GM21381 (cell line): Measurements from ENCODE around the gene MLF2.
"Not testable (repeated sequence)": the region's sequence is repeated elsewhere in the genome, so short reads cannot be mapped to it uniquely, and the experiment has no call there.

Source experiments
- ATAC-seq: cut with Tn5 transposase; IDR thresholded peaks from one replicate; pipeline ENCODE4 v1.9.1; 2021; ENCODE audit warnings: mild to moderate bottlenecking, moderate library complexity; ENCODE audit not compliant: unreplicated experiment

MLF2 gene

DNA sequence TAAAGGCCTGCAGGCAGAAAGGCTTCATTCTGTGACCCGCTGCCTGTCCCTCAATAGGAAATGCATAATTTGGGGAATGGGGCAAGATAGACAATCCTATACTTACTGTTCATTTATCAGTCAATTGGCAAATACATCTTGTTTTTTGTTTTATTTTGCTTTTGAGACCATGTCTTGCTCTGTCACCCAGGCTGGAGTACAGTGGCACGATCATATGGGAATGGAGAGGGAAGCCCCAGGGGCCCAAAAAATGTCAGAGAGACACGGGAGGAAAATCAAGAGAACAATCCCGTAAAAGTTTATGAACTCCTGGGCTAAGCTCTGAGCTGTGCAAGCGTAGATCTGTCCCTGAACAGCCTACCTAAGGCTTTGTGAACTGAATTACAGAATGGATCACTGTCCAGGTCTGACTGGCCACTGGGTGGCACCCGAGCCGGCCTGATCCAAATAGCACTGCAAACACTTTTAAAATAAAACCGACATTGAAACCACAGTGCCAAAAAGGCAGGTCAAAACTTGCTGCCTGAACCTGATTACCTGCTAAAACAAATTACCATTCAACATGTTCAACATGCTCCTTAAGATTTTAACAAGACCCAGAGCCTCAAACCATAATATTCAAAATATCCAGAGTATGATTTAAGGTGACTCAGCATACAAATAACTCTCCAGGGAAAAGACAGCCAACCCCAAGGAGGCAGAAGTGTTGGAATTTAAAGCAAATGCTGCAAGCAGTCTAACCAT, 17.3 kb downstream of the MLF2 start:
- no peak for ATAC-seq

DNA sequence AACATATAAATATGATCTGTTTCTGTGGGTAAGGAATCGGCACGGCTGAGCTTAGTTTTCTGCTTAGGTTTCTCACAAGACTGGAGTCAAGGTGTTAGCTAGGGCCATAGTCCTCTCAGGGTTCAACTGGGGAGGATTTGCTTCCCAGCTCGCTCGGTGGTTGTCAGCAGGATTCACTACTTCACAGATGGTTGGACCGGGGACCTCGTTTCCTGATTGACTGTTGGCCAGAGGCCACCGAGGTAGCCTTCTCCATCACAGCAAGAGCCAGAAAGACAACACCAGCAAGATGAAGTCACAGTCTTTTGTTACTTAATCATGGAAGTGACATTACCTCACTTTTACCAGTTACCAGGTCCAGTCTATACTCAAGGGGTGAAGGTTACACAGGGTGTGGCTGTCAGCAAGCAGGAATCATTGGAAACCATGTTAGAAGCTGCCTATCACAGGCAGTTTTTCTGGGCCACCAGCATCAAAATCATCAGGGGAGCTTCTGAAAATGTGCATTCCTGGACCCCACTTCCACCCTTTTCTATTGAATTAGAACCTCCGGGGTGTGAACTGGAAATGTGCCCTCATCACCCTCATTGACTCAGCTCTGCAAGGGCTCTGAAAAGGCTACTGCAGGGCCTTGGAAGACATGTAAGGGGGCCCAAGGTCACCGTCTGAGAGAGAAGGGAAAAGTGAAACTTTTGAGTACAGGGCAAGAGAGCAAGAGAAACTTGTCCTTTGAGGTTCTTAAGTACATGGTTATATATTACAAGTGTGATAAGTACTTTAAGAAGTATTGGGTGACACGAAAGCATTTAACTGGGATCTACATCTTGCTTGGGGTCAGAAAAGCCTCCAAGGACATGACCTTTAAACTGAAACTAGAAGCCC, 18.2 kb downstream of the MLF2 start:
- ATAC-seq = no peak

DNA sequence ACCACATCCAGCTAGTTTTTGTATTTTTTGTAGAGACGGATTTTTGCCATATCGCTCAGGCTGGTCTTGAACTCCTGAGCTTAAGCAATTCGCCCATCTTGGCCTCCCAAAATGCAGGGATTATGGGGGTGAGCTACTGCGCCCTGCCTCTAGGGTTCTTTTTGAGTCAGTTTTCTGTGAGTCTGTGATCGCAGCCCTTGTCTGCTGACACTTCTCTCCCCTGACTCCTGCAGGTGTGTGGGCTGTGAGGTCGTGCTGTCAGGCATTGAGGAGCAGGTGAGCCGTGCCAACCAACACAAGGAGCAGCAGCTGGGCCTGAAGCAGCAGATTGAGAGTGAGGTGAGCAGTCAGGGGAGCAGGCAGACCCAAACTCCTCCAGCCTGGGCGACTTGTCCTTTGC, 22.8 kb downstream of the MLF2 start:
- no peak for ATAC-seq

DNA sequence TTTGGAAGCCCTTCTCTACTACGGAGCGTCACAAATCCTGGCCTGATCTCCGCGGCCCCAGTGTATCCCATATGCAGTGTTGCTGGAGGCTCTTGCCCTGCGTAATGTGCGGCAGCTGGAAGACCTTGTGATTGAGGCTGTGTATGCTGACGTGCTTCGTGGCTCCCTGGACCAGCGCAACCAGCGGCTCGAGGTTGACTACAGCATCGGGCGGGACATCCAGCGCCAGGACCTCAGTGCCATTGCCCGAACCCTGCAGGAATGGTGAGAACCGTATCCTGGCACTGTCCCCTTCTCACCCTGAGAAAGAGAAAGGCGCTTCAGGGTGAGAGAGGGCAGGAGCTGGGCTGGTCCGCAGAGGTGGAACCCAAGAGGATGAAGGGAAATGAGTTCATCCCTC, 23.8 kb downstream of the MLF2 start:
- no peak for ATAC-seq

DNA sequence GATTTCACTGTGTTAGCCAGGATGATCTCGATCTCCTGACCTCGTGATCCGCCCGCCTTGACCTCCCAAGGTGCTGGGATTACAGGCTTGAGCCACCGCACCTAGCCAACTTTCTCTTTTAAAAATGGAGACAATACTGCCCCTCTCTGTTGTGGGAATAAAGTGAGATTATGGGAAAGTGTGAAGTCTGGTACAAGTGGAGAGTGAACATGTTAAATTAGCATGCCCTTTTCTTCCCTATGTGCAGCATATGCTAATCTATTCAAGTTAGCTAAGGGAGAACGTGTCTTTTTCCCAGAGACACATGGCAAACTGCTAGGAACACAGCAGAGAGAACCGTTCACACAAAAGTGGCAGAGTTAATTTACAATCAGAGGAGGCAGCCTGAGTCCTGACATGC, 27.6 kb downstream of the MLF2 start:
- ATAC-seq = no peak

DNA sequence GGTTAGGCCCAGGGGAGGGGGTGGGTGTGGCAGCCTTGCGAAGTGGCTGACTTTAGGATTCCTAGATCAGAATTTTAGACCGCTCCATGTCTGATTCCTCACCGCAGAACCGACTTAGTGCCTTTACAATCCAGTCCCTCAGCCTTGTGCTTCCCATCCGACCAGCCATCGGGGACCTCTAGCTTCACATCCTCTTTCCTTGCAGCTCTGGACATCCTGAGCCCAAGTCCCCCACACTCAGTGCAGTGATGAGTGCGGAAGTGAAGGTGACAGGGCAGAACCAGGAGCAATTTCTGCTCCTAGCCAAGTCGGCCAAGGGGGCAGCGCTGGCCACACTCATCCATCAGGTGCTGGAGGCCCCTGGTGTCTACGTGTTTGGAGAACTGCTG, 28.5 kb downstream of the MLF2 start:
- peak; percentile 12 for ATAC-seq

DNA sequence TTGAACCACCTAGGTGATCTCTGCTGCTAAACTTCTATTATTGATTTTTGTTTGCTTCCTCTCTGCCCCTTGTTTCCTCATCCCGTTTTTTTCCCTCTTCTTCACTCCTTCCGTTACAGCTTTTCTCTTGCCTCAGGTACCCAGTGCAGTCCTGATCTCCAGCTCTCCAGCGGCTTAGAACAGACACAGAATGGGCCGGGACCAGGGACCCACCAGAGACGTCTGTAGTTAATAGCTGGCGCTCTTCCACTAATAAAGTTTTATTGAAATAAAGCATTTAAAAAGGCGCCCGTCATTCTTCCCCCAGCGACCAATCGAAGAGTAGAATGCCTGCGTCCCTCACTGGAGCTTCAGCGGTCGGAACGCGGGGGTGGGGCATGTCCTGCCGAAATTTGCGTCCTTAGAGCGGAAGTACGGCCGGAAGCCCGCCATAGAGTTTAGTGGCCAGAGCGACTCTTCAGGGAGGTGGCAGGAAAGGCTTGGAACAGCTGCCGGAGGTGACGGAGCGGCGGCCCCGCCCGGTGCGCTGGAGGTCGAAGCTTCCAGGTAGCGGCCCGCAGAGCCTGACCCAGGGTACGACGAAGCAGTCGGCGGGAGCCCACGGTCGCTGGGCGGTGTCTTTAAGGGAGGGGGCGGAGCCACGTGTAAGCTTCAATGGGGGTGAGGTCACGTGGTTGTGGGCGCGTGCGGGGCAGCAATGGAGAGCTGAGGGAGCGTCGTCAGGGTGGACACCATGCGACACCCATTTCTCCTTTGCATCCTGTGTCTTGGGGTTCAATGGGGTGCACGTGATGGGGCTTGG, 29.1 kb downstream of the MLF2 start, which contains the start of gene COPS7A:
TSS of gene COPS7A (plus strand) at position 440 of the 802 bp plus-strand sequence. CDS start 611 bp downstream, outside the sequence.
- peak; percentile 91 for ATAC-seq

DNA sequence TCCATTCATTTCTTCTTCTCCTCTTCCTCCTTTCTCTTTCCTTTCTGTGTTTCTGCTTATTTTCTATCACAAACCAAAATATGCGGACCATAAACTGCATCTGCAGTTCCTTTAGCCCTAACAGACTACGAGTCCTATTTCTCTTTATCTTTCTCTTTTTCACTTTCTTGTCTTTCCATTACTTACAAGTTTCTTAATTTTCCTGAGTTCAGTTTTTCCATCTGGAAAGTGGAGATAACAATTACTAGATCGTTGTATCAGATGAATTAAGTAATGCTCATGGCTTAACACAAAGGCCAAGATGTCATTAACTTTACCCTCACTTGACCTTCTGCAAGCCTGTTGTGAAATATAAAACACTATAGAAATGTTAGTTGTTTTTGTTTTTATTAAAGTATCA, 30.1 kb downstream of the MLF2 start:
- no peak for ATAC-seq

DNA sequence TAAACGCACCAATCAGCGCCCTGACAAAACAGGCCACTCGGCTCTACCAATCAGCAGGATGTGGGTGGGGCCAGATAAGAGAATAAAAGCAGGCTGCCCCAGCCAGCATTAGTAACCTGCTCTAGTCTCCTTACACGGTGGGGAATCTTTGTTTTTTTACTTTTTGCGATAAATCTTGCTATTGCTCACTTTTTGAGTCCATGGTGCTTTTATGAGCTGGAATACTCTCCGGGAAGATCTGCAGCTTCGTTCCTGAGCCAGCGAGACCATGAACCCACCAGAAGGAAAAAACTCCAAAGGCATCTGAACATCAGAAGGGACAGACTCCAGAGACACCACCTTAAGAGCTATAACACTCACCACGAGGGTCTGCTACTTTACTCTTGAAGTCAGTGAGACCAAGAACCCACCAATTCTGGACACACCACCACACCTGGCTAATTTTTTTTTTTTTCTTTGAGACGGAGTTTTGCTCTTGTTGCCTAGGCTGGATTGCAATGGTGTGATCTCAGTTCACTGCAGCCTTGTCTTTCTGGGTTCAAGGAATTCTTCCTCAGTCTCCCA, 36.0 kb downstream of the MLF2 start:
- no peak for ATAC-seq

DNA sequence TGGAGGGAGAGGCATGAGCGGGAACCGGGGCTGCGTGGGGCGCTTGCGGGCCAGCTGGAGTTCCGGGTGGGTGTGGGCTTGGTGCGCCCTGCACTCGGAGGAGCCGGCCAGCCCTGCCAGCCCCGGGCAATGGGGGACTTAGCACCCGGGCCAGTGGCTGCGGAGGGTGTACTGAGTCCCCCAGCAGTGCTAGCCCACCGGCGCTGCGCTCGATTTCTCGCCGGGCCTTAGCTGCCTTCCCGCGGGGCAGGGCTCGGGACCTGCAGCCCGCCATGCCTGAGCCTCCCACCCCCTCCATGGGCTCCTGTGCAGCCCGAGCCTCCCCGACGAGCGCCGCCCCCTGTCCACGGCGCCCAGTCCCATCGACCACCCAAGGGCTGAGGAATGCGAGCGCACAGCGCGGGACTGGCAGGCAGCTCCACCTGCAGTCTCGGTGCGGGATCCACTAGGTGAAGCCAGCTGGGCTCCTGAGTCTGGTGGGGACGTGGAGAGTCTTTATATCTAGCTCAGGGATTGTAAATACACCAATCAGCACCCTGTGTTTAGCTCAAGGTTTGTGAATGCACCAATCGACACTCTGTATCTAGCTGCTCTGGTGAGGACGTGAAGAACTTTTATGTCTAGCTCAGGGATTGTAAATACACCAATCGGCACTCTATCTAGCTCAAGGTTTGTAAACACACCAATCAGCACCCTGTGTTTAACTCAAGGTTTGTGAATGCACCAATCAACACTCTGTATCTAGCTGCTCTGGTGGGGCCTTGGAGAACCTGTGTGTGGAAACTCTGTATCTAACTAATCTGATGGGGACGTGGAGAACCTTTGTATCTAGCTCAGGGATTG, 36.7 kb downstream of the MLF2 start:
- ATAC-seq = not testable (repeated sequence)

DNA sequence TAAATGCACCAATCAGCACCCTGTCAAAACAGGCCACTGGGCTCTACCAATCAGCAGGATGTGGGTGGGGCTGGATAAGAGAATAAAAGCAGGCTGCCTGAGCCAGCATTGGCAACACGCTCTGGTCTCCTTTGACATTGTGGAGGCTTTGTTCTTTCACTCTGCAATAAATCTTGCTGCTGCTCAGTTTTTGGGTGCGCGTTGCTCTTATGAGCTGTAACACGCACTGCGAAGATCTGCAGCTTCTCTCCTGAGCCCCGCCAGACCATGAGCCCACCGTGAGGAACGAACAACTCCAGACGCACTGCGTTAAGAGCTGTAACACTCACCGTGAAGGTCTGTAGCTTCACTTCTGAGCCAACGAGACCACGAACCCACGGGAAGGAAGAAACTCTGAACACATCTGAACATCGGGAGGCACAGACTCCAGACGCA, 44.0 kb downstream of the MLF2 start:
- ATAC-seq = no peak

DNA sequence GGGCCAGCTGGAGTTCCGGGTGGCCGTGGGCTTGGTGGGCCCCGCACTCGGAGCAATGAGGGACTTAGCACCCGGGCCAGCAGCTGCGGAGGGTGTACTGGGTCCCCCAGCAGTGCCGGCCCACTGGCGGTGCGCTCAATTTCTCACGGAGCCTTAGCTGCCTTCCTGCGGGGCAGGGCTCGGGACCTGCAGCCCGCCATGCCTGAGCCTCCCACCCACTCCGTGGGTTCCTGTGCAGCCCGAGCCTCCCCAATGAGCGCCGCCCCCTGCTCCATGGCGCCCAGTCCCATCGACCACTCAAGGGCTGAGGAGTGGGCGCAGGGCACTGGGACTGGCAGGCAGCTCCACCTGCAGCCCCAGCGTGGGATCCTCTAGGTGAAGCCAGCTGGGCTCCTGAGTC, 44.6 kb downstream of the MLF2 start:
- ATAC-seq = not testable (repeated sequence)

DNA sequence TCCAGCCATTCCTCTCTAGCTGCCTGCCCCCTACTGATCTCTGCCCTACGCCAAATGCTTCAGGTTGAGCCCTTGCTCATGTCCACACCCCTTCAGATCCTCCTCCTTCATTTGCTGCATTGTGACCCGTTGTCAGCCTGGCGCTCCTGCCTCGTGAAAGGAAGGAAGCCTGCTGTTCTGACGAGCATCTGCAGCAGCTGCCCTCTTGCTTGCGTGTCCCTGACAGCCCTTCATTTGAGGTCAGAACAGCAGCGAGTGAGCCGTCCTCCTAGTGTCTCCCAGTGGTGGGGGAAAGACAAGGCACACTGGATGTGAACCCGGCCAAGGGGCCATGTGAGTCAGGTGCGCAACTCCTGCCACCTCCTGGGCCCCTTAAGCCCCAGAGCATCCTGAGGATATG, 49.3 kb downstream of the MLF2 start:
- ATAC-seq = no peak

DNA sequence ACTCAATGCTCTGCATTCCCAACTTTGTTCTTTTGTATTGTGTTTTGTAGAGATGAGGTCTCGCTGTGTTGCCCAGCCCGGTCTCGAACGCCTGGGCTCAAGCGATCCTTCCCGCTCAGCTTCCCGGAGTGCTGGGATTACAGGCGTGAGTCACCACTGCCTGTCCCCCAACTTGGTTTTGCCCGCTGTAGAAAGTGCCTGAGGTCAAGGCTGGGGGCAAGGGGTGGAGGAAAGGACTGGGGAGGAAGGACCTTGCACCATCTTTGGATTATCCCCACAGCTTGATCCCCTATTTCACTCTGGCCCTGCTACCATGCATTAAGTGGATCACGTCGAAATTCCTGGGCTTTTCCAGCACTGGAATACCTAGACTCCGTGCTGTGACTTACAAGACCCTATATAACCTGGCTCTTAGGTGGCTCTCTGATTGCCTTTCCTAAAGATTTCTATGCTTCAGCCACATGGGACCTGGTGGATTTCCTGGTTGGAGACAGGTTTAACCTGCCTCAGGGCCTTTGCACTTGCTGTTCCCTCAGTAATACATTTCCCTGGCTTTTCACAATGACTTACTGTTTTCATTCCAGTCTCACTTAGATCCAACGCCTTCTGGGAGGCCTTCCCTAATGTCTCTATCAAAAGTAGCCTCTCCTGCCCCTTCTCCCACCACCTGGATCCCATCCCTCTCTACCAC, 51.7 kb downstream of the MLF2 start:
- ATAC-seq = no peak

DNA sequence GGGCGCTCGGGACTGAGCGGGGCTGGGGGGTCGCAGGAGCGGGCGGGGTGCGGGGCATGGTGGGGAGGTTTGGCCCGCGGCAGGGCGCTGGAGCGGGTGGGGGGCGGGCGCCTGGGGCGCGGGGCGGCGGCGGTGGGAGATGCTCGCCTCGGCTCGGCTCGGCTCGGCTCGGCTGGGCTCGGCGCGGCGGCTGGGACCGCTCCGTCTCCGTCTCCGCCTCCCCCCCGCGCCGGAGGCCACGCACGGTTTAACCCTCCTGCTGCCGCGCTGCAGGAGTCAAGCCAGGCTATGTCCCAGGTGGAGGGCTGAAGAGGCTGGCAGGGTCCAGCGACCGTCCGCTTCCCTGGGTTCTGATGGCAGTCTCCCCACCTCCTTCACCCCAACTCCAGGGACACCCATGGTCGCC, 52.3 kb downstream of the MLF2 start, which contains the start of gene PIANP:
TSS of gene PIANP (minus strand) at position 170 of the 406 bp plus-strand sequence. CDS start 2,754 bp downstream, outside the sequence.
- ATAC-seq = no peak

DNA sequence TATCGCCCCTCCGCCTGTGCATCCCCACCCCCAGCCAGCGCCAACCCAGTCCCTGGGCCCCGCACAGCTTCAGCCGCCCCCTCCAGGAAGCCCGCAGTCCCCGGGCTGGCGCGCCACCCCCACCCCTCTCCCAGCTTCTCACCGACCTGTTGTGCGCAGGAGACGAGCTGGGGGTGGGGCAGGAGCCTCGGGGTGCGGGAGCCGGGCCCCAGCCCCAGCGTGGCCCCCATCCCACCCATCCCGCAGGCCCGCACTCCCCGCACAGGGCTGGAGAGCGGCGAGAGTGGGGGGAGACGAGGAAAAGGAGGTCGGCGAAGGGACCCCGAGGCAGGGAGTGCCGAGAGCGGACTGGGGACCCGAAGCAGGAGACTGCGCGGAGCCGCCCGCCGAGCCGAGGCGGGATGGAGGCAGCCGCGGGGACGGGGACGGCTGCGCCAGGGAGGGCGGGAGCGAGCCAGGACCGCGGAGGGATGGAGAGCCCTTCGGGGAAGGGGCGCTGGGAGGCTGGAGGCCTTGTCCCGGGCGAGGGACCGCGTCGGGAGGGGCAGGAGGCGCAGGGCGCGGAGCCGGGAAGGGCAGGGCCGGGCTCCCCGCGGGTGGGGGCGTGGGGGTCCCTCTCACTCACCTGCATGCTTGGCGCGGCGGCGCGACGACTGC, 52.8 kb downstream of the MLF2 start:
- no peak for ATAC-seq

DNA sequence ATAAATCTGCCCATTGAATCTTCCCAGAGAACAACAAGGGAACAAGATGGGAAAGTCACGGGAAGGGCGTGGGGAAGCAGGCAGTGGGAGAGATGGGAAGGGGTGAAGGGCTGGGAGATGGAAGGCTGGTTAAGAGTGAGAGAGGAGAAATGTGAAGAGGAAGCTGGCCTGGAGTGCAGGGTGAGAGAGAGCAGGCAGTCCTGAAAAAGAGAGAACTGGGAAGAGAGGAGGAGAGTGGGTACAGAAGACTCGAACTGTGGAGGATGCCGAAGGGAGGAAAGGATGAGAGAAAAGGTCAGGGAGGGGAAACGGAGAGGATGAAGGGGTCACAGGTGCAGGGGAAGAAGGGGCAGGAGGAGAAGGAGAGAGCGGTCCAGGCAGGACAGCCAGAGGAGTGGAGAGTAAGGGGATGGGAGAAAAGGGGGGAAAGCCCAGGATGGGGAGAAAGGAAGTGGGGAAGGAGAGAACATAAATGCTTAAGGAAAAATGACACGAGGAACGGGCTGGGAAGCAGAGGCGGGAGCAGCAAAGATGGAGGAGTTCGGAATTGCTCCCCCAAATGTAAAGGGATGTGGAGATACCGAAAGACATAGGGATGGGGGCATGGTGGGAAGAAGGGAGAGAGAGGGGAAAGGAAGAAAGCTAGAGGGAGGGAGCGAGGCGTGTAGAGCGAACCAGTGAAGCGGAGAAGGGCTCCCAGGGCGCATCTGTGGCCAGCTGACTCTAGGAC, 53.5 kb downstream of the MLF2 start:
- no peak for ATAC-seq
